Measurements from ENCODE around the gene TNS2. TPM values are rescaled to one million over a fixed set of nuclear protein-coding genes. Genes with fewer than 3 reads are reported as not detected.
A peak's percentile ranks its signal among the peaks of the same experiment; 100 is the strongest.

TNS2 gene
- total and polyA plus RNA-seq, 9 of the 15 experiments (the other 6 are each of a cell fraction or from before 2014, with no cell fraction given): 0.28 to 3.1 (median 1.2) TPM; not detected in 1

DNA sequence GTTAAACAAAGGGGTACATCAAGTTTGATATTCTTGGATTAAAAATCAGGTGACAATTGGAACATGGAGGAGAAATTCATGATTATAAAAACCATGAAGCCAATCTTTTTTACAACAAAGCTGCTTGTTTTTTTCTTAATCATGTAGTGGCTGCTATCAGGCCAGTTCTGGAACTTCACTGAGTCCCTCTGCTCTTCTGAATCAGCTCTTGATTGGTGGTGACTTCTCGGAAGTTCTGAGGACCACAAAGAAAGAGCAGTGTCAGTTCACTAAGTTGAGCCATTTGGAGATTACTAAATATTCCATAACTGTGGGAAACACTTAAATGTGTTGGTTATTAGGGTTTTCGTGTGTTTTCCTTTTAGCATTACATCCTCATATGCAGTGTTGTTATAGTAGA, 35.2 kb upstream of the TNS2 start:
- Histone ChIP-seq H3K9me1 (ENCODE audit: control insufficient read depth, insufficient read depth, low read length) (no peaks in the 10 kb centered on the region), H3K27ac (ENCODE audit: extremely low read depth, low read depth, low read length) (peak overlapping the region; percentile 42; the same call in 2 of the 3 replicates), H3K36me3 (ENCODE audit: control insufficient read depth, insufficient read depth, low read length) (peaks cover 95% of the 10 kb centered on the region), H3K79me2 (ENCODE audit: control insufficient read depth, insufficient read depth, low read length) (peaks cover 91% of the 10 kb centered on the region), H3K9ac (ENCODE audit: insufficient read depth in 1 of 2, low read depth in 2 of 2, low read length in 2 of 2) (no peak overlapping the region; a peak in 2 of 4 replicates), H3K9me3 (replicated peaks; ENCODE audit: control insufficient read depth, insufficient read depth, low read depth, low read length) (no peaks in the 10 kb centered on the region), H3K27me3 (ENCODE audit: control insufficient read depth in 2 of 2, insufficient read depth in 2 of 2, low read length in 2 of 2) (no peaks in the 10 kb centered on the region), H3K4me3 (no peak overlapping the region), H2AFZ (ENCODE audit: low read depth, low read length) (no peak overlapping the region), H4K20me1 (replicated peaks; ENCODE audit: control insufficient read depth, insufficient read depth, low read length) (peaks cover 35% of the 10 kb centered on the region), H3K4me1 (replicated peaks in 1 of 2; ENCODE audit: control insufficient read depth in 2 of 2, insufficient read depth in 2 of 2, low read length in 2 of 2) (peaks cover 6 to 13% of the 10 kb centered on the region in 2 experiments; a peak in 2 of 5 replicates), H3K4me2 (ENCODE audit: insufficient read depth, low read length) (no peak overlapping the region)
- peak; percentile 49 for FAIRE-seq
- TF ChIP-seq, protein P1, sequence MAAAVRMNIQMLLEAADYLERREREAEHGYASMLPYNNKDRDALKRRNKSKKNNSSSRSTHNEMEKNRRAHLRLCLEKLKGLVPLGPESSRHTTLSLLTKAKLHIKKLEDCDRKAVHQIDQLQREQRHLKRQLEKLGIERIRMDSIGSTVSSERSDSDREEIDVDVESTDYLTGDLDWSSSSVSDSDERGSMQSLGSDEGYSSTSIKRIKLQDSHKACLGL (CRISPR knock-in tag; IDR thresholded peaks at IDR 0.05; ENCODE audit: borderline replicate concordance, poor library complexity, severe bottlenecking): no peak
- TF ChIP-seq FOXK1 (CRISPR knock-in tag; IDR thresholded peaks at IDR 0.05; ENCODE audit: borderline replicate concordance) (no peak), NFE2 (IDR thresholded peaks at IDR 0.05; ENCODE audit: low read depth) (no peak), TCFL5 (CRISPR knock-in tag; conservative IDR thresholded peaks at IDR 0.05) (no peak), ZNF699 (CRISPR knock-in tag; IDR thresholded peaks at IDR 0.05; ENCODE audit: insufficient replicate concordance) (no peak), ZKSCAN3 (CRISPR knock-in tag; IDR thresholded peaks at IDR 0.05) (no peak), KHSRP (IDR thresholded peaks at IDR 0.05) (no peak), ZNF75A (CRISPR knock-in tag; IDR thresholded peaks at IDR 0.05) (no peak), TEAD2 (tag; IDR thresholded peaks at IDR 0.05) (no peak), RFX5 (IDR thresholded peaks at IDR 0.05; ENCODE audit: low read depth, low read length) (no peak), NFIX (CRISPR knock-in tag; IDR thresholded peaks at IDR 0.05; ENCODE audit: low read depth) (no peak)
- TF ChIP-seq, protein P2, sequence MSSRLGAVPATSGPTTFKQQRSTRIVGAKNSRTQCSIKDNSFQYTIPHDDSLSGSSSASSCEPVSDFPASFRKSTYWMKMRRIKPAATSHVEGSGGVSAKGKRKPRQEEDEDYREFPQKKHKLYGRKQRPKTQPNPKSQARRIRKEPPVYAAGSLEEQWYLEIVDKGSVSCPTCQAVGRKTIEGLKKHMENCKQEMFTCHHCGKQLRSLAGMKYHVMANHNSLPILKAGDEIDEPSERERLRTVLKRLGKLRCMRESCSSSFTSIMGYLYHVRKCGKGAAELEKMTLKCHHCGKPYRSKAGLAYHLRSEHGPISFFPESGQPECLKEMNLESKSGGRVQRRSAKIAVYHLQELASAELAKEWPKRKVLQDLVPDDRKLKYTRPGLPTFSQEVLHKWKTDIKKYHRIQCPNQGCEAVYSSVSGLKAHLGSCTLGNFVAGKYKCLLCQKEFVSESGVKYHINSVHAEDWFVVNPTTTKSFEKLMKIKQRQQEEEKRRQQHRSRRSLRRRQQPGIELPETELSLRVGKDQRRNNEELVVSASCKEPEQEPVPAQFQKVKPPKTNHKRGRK (tag; IDR thresholded peaks at IDR 0.05): no peak
- intact Hi-C loops (cut with micrococcal nuclease) (no loop called here), in situ Hi-C loops (cut with MboI) (no loop called here)
- no peak for DNase-seq (ENCODE audit: extremely low read depth in 1 of 4, low spot score in 3 of 4)
- ChIA-PET CTCF (ENCODE audit: low intra/inter-chr PET ratio) (no interaction called here), POLR2A (interaction anchor here (0.6 to 1.7 kb wide), 4 partner anchors 9 to 269 kb away, joined by 3 to 6 read pairs (median 4); partner anchors contain the start of genes EIF4B and KRT8)
- 88% methylated on average over 2 of the region's 2 CpGs for WGBS (ENCODE audit: insufficient coverage, low coverage, missing lambda C conversion rate)
- no peak for ATAC-seq
- BruUV-seq (replicated peaks): no TSS peak
